ENCODE results near the gene AKAP6. TPM values are rescaled to one million over a fixed set of nuclear protein-coding genes. Genes with fewer than 3 reads are reported as not detected.

Gene AKAP6
- total and polyA plus RNA-seq, 2 of the 8 experiments (the other 6 are each of a cell fraction or from before 2014, with no cell fraction given) = 0.09 to 0.89 TPM

GRCh38 chr14:32728526-32728925 is 399.4 kb downstream of the AKAP6 start (continued):
- TF ChIP-seq BACH1 (IDR thresholded peaks at IDR 0.05; ENCODE audit: low read length) = no peak
- TF ChIP-seq MAFK (IDR thresholded peaks at IDR 0.05; ENCODE audit: low read depth, low read length) = no peak
- TF ChIP-seq CREB1 (IDR thresholded peaks at IDR 0.05) = no peak
